IMR-90 (cell line): ENCODE measurements around the gene KCNK3. TPM values are rescaled to one million over a fixed set of nuclear protein-coding genes. Genes with fewer than 3 reads are reported as not detected.

Experiments
- ATAC-seq: fragments of 200-7000 bp; cut with Tn5 transposase; 2 replicates; pipeline ENCODE4 v1.9.1; 2020; ENCODE audit warnings: low read depth, mild to moderate bottlenecking, moderate library complexity
- BruUV-seq: library from RNA; stranded (reverse); fragments of 400-500 nt; replicated peaks from 2 replicates; lab custom pipeline; 2021; lab: Mats Ljungman, UMichigan
- CTCF ChIA-PET: fragments of 300-600 bp; formaldehyde crosslinking; extraction: SDS; loops from one replicate; lab custom pipeline; 2021; ENCODE audit warnings: antibody characterized with exemption; lab: Yijun Ruan, JAX
- POLR2A ChIA-PET: fragments of 300-600 bp; sonication (Branson Sonifier 250); formaldehyde crosslinking; loops from one replicate; lab custom pipeline; 2022; ENCODE audit warnings: antibody characterized with exemption; ENCODE audit not compliant: unreplicated experiment; lab: Charles Lee
- DNase-seq: peaks from one replicate; pipeline ENCODE4 v3.0.0; 2013
- H2AFZ ChIP-seq: replicated peaks from 2 replicates; pipeline ENCODE3; 2013; ENCODE audit warnings: low read length, mild to moderate bottlenecking; ENCODE audit not compliant: poor library complexity
- H2AK5ac ChIP-seq: 2 replicates; pipeline ENCODE4 v1.6.1; 2013; ENCODE audit warnings: low read depth, low read length, inconsistent platforms
- H2AK9ac ChIP-seq: replicated peaks from 2 replicates; pipeline ENCODE3; 2013; ENCODE audit warnings: mild to moderate bottlenecking, low read depth, low read length, moderate library complexity; ENCODE audit not compliant: poor library complexity
- H2BK120ac ChIP-seq: 2 replicates; pipeline ENCODE4 v1.6.1; 2013; ENCODE audit warnings: low read depth, low read length, inconsistent platforms
- H2BK15ac ChIP-seq: 3 replicates; pipeline ENCODE4 v1.6.1; 2013; ENCODE audit warnings: low read depth, low read length, inconsistent platforms
- H2BK20ac ChIP-seq: 2 replicates; pipeline ENCODE4 v1.6.1; 2013; ENCODE audit warnings: low read depth, mild to moderate bottlenecking, inconsistent platforms, low read length, moderate library complexity
- H2BK5ac ChIP-seq: 2 replicates; pipeline ENCODE4 v1.6.1; 2013; ENCODE audit warnings: mild to moderate bottlenecking, low read depth, low read length, inconsistent platforms; ENCODE audit not compliant: poor library complexity, severe bottlenecking
- H3K14ac ChIP-seq: replicated peaks from 2 replicates; pipeline ENCODE4 v1.6.1; 2013; ENCODE audit warnings: low read depth, low read length, inconsistent platforms
- H3K18ac ChIP-seq: 2 replicates; pipeline ENCODE4 v1.6.1; 2013; ENCODE audit warnings: low read depth, low read length, control low read depth
- H3K23ac ChIP-seq: 2 replicates; pipeline ENCODE4 v1.6.1; 2013; ENCODE audit warnings: low read depth, low read length, inconsistent platforms
- H3K27ac ChIP-seq: 2 replicates; pipeline ENCODE4 v1.5.1; 2013; ENCODE audit warnings: mild to moderate bottlenecking, control low read depth, low read length; ENCODE audit not compliant: insufficient read depth
- H3K27me3 ChIP-seq: 2 replicates; pipeline ENCODE4 v1.6.1; 2013; ENCODE audit warnings: low read length; ENCODE audit not compliant: control insufficient read depth, insufficient read depth
- H3K36me3 ChIP-seq: 2 replicates; pipeline ENCODE4 v1.6.1; 2013; ENCODE audit warnings: low read length, mixed read lengths; ENCODE audit not compliant: control insufficient read depth, insufficient read depth
- H3K4ac ChIP-seq: 2 replicates; pipeline ENCODE4 v1.6.1; 2013; ENCODE audit warnings: low read depth, low read length, inconsistent platforms
- H3K4me1 ChIP-seq: 2 replicates; pipeline ENCODE4 v1.6.1; 2013; ENCODE audit warnings: low read length, mixed read lengths; ENCODE audit not compliant: control insufficient read depth, insufficient read depth
- H3K4me2 ChIP-seq: 2 replicates; pipeline ENCODE4 v1.6.1; 2013; ENCODE audit warnings: low read depth, mild to moderate bottlenecking, control low read depth, low read length, moderate library complexity
- H3K4me3 ChIP-seq: 2 replicates; pipeline ENCODE4 v1.5.1; 2013; ENCODE audit warnings: low read depth, mild to moderate bottlenecking, control low read depth, low read length, moderate library complexity; ENCODE audit not compliant: insufficient read depth
- H3K56ac ChIP-seq: 2 replicates; pipeline ENCODE4 v1.6.1; 2013; ENCODE audit warnings: low read length, inconsistent platforms; ENCODE audit not compliant: insufficient read depth; ENCODE audit errors: extremely low read depth
- H3K79me1 ChIP-seq, 2 experiments: 2 replicates each; pipeline ENCODE4 v1.6.1; 2013; ENCODE audit warnings: low read length in 2 of 2, inconsistent platforms in 1 of 2, low read depth in 1 of 2
- H3K9ac ChIP-seq: 2 replicates; pipeline ENCODE4 v1.6.1; 2013; ENCODE audit warnings: low read depth, low read length, control low read depth
- H3K9me1 ChIP-seq: 2 replicates; pipeline ENCODE4 v1.6.1; 2013; ENCODE audit warnings: low read length, inconsistent platforms; ENCODE audit not compliant: insufficient read depth
- H3K9me3 ChIP-seq: 2 replicates; pipeline ENCODE4 v1.6.1; 2013; ENCODE audit warnings: low read length; ENCODE audit not compliant: control insufficient read depth, insufficient read depth
- H4K20me1 ChIP-seq: 2 replicates; pipeline ENCODE4 v1.6.1; 2013; ENCODE audit warnings: low read length, inconsistent platforms; ENCODE audit not compliant: insufficient read depth
- H4K5ac ChIP-seq: 2 replicates; pipeline ENCODE4 v1.6.1; 2013; ENCODE audit warnings: mild to moderate bottlenecking, low read depth, low read length, control low read depth
- H4K8ac ChIP-seq, 2 experiments: 2 replicates each; pipeline ENCODE4 v1.6.1; 2013; ENCODE audit warnings: low read depth in 2 of 2, low read length in 2 of 2, control low read depth in 1 of 2, inconsistent platforms in 1 of 2
- H4K91ac ChIP-seq: 2 replicates; pipeline ENCODE4 v1.6.1; 2013; ENCODE audit warnings: low read depth, low read length, inconsistent platforms; ENCODE audit not compliant: insufficient read depth
- CHD1 ChIP-seq: IDR thresholded peaks from 2 replicates; pipeline ENCODE4 v1.6.1; 2012; ENCODE audit warnings: low read depth, low read length, improper control_type of control experiment
- CTCF ChIP-seq: conservative IDR thresholded peaks from 2 replicates; pipeline ENCODE4 v1.5.1; 2012; ENCODE audit warnings: mild to moderate bottlenecking, low read depth, low read length, improper control_type of control experiment
- ELK1 ChIP-seq: fragments of 150-350 bp; IDR thresholded peaks from 2 replicates; pipeline ENCODE4 v1.6.1; 2016; ENCODE audit warnings: low read depth, mild to moderate bottlenecking, low read length, moderate library complexity, borderline replicate concordance
- FOS ChIP-seq: fragments of 150-350 bp; IDR thresholded peaks from 2 replicates; pipeline ENCODE4 v1.6.1; 2016; ENCODE audit warnings: low read depth, low read length
- MAZ ChIP-seq: IDR thresholded peaks from 2 replicates; pipeline ENCODE4 v1.6.1; 2012; ENCODE audit warnings: low read depth, mild to moderate bottlenecking, low read length, improper control_type of control experiment, moderate library complexity, borderline replicate concordance
- MXI1 ChIP-seq: IDR thresholded peaks from 2 replicates; pipeline ENCODE4 v1.6.1; 2012; ENCODE audit warnings: low read depth, mild to moderate bottlenecking, low read length, moderate library complexity, borderline replicate concordance
- NFE2L2 ChIP-seq: fragments of 150-350 bp; IDR thresholded peaks from 2 replicates; pipeline ENCODE4 v1.6.1; 2016; ENCODE audit warnings: low read depth, mild to moderate bottlenecking, low read length
- POLR2A ChIP-seq: IDR thresholded peaks from 2 replicates; pipeline ENCODE4 v1.6.1; 2012; ENCODE audit warnings: mild to moderate bottlenecking, low read depth, low read length
- RFX5 ChIP-seq: IDR thresholded peaks from 2 replicates; pipeline ENCODE4 v1.8.0; 2012; ENCODE audit warnings: low read depth, mild to moderate bottlenecking, low read length, moderate library complexity
- SMC3 ChIP-seq: fragments of 150-350 bp; IDR thresholded peaks from 2 replicates; pipeline ENCODE4 v1.6.1; 2016; ENCODE audit warnings: low read depth, mild to moderate bottlenecking, antibody characterized with exemption, low read length, moderate library complexity
- USF2 ChIP-seq: fragments of 150-350 bp; IDR thresholded peaks from 2 replicates; pipeline ENCODE4 v1.6.1; 2017; ENCODE audit warnings: mild to moderate bottlenecking, antibody characterized with exemption, low read length, low read depth
- WGBS, 2 experiments: methylation state at CpG; one replicate each; pipeline versions ENCODE4 v1.1.5 to v1.1.7; 2013; ENCODE audit warnings: missing lambda C conversion rate in 2 of 2; ENCODE audit not compliant: insufficient read length in 1 of 2; ENCODE audit errors: extremely low coverage in 2 of 2; 5-methylcytosine and 5-hydroxymethylcytosine counted together
- dilution Hi-C: fragments of 300-500 bp; cut with HindIII; formaldehyde crosslinking; loops from one replicate; pipeline ENCODE4 v1.14.3; 2018; ENCODE audit warnings: low sequenced_read_pairs; ENCODE audit not compliant: unreplicated experiment
- in situ Hi-C: fragments of 300-500 bp; cut with MboI; formaldehyde crosslinking; loops from 3 replicates; pipeline ENCODE4 v1.14.3; 2019; ENCODE audit warnings: low sequenced_read_pairs, inconsistent platforms, mixed read lengths
- intact Hi-C: fragments of 100-400 bp; cut with micrococcal nuclease; formaldehyde crosslinking; loops from 2 replicates; pipeline ENCODE4 v1.10.0; 2022
- polyA plus RNA-seq, 3 experiments: library from polyadenylated mRNA; depleted of rRNA; stranded (reverse); fragments of >200 nt; gene quantifications; 2 replicates each; pipeline ENCODE4 v1.2.3, GENCODE V29; 2012; ENCODE audit warnings: low replicate concordance in 1 of 3
- total RNA-seq: library from RNA; depleted of rRNA; stranded (reverse); fragments of >200 nt; gene quantifications from 2 replicates; pipeline ENCODE4 v1.2.3, GENCODE V29; 2012

KCNK3 gene
- total and polyA plus RNA-seq, 2 of the 4 experiments (the other 2 are of a cell fraction) = under 0.01 to 0.03 TPM

GRCh38 chr2:26715528-26716270 is 23.2 kb downstream of the KCNK3 start:
- H2AK5ac ChIP-seq = no peak overlapping the region
- H3K23ac ChIP-seq = no peak overlapping the region
- no peaks in the 10 kb centered on the region for H3K79me1 ChIP-seq
- no peak overlapping the region for H3K56ac ChIP-seq
- H4K20me1 ChIP-seq = no peaks in the 10 kb centered on the region
- no peak for DNase-seq
- peaks cover 23% of the 10 kb centered on the region for H3K27me3 ChIP-seq
- no peak overlapping the region for H3K27ac ChIP-seq
- ChIA-PET CTCF (no interaction called here), POLR2A (no interaction called here)
- no peak overlapping the region for H4K5ac ChIP-seq
- TF ChIP-seq ELK1 (no peak), MAZ (no peak), NFE2L2 (no peak), MXI1 (no peak), SMC3 (no peak), CHD1 (no peak), RFX5 (no peak), CTCF (no peak), USF2 (no peak), FOS (no peak), POLR2A (no peak)
- H3K9ac ChIP-seq = no peak overlapping the region
- H3K4me3 ChIP-seq = no peak overlapping the region
- intact Hi-C loops (loop anchor here (5.0 kb wide), 1 partner anchor 233 kb away; no protein-coding TSS in a partner anchor), in situ Hi-C loops (no loop called here), dilution Hi-C loops (no loop called here)
- no peaks in the 10 kb centered on the region for H3K36me3 ChIP-seq
- H3K4me1 ChIP-seq = peaks cover 4% of the 10 kb centered on the region
- no peak overlapping the region for H3K18ac ChIP-seq
- no peak overlapping the region for H2AK9ac ChIP-seq
- no TSS peak for BruUV-seq
- no peak overlapping the region for H2BK5ac ChIP-seq
- 80% methylated on average over 3 of the region's 13 CpGs; no CpG with 5 or more reads in 1 of the 2 experiments for WGBS, 2 experiments
- no peak overlapping the region for H3K4me2 ChIP-seq
- ATAC-seq = no peak
- no peak overlapping the region for H4K91ac ChIP-seq
- H3K9me3 ChIP-seq = no peaks in the 10 kb centered on the region
- H3K4ac ChIP-seq = no peak overlapping the region
- H2AFZ ChIP-seq = no peak overlapping the region
- no peak overlapping the region for H2BK20ac ChIP-seq
- no peak overlapping the region for H3K14ac ChIP-seq
- no peaks in the 10 kb centered on the region for H3K9me1 ChIP-seq
- no peak overlapping the region for H2BK15ac ChIP-seq
- no peak overlapping the region for H4K8ac ChIP-seq
- H2BK120ac ChIP-seq = no peak overlapping the region
